Activated CD4-positive, alpha-beta memory T cell treated with anti-CD3 and anti-CD28 coated beads, Interleukin-2, amount 10 ng/mL, durations not matched to agents 7 days and 5 days (primary cell): ENCODE data around the gene RUNDC1. TPM values are rescaled to one million over a fixed set of nuclear protein-coding genes. Genes with fewer than 3 reads are reported as not detected.
"Not testable (repeated sequence)": the region's sequence is repeated elsewhere in the genome, so short reads cannot be mapped to it uniquely, and the experiment has no call there.

Source experiments
- CTCF ChIA-PET: fragments of 350-600 bp; sonication (Branson Sonifier 250); formaldehyde crosslinking; loops from one replicate; lab custom pipeline; 2021; ENCODE audit warnings: antibody characterized with exemption, inconsistent platforms; lab: Charles Lee
- POLR2A ChIA-PET: fragments of 350-600 bp; sonication (Branson Sonifier 250); formaldehyde crosslinking; loops from one replicate; lab custom pipeline; 2021; ENCODE audit warnings: antibody characterized with exemption; lab: Charles Lee
- DNase-seq: peaks from one replicate; pipeline ENCODE4 v3.0.0-alpha.2; 2020
- H3K27ac Mint-ChIP-seq: one replicate; pipeline ENCODE4 v1.8.0; 2021; ENCODE audit warnings: mild to moderate bottlenecking, mixed read lengths
- H3K27me3 Mint-ChIP-seq: one replicate; pipeline ENCODE4 v1.8.0; 2021; ENCODE audit warnings: mixed read lengths
- H3K36me3 Mint-ChIP-seq: one replicate; pipeline ENCODE4 v1.8.0; 2021; ENCODE audit warnings: low read depth, mixed read lengths
- H3K4me1 Mint-ChIP-seq: one replicate; pipeline ENCODE4 v1.8.0; 2021; ENCODE audit warnings: mixed read lengths
- H3K4me3 Mint-ChIP-seq: one replicate; pipeline ENCODE4 v1.8.0; 2021; ENCODE audit warnings: mild to moderate bottlenecking, mixed read lengths
- H3K9me3 Mint-ChIP-seq: one replicate; pipeline ENCODE4 v1.8.0; 2021; ENCODE audit warnings: mixed read lengths
- total RNA-seq, 2 experiments: library from RNA; stranded (reverse); gene quantifications; one replicate each; pipeline ENCODE4 v1.2.3, GENCODE V29; 2021

RUNDC1 gene
- total RNA-seq, 2 experiments from 2014 or later: 17.1 to 17.3 TPM

GRCh38 chr17:42975265-42975664, 5.1 kb upstream of the RUNDC1 start:
- Mint-ChIP-seq H3K36me3 (peaks cover under 1% of the 10 kb centered on the region), H3K4me3 (no peak overlapping the region), H3K4me1 (peaks cover 13% of the 10 kb centered on the region), H3K9me3 (no peaks in the 10 kb centered on the region), H3K27me3 (no peaks in the 10 kb centered on the region), H3K27ac (no peak overlapping the region)
- ChIA-PET CTCF (interaction anchor here (1.1 kb wide), 1 partner anchor 151 kb away, joined by 3 read pairs; the partner anchor contains the start of gene BECN1), POLR2A (no interaction called here)
- DNase-seq: no peak

GRCh38 chr17:42975701-42976100, 4.7 kb upstream of the RUNDC1 start:
- not testable (repeated sequence) for H3K9me3 Mint-ChIP-seq, H3K27me3 Mint-ChIP-seq, H3K36me3 Mint-ChIP-seq, DNase-seq, H3K27ac Mint-ChIP-seq, H3K4me3 Mint-ChIP-seq
- ChIA-PET CTCF (interaction anchor here (0.6 to 1.1 kb wide), 2 partner anchors 9 to 152 kb away, joined by 3 read pairs; partner anchors contain the start of gene BECN1), POLR2A (interaction anchor here (1.2 kb wide), 1 partner anchor 23 kb away, joined by 4 read pairs; the partner anchor contains the start of gene RPL27)
- H3K4me1 Mint-ChIP-seq: peaks cover 14% of the 10 kb centered on the region

DNA sequence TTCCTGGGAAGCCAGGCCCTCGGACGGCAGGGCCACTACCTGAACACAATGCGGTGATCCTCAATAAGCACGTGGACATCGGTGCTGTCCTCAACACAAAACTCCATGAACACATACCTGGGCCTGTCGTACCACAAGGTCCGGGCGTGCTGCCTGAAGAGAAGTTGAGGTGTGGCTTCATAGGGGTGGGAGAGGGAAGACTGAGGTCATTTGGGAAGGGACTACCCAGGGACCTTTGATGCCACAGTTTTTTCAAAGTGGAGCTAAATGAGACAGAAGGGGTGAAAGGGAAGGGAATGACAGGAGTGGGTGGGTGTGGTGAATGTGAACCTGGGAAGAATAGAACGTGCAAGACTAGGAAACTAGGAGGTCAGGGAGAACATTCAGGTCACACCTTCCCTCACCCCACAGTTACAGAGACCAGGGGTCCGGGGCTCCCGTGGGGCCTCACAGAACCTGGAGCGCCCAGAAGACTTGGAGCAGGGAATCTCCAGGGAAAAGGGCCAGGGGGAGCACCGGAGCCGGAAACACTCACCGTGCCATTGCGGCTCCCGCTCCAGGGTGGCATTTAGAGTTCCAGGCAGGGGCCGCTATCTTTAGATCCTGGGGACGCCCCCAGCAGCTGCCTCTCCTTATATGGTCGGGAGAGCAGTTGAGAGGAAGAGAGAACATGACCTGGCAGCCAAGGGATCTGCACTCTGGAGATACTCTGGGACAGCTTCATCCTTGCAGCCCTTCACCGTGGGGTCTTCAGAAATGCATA, 673 bp upstream of the RUNDC1 start, which contains the start of gene PTGES3L:
Gene PTGES3L (minus strand): TSS at position 570 of the 763 bp plus-strand sequence. CDS start 27 bp downstream, at position 543.
- ChIA-PET POLR2A (interaction anchor here (1.7 kb wide), 1 partner anchor 18 kb away, joined by 16 read pairs; the partner anchor contains the start of gene RPL27), CTCF (interaction anchor here (1.3 kb wide), 2 partner anchors 18 to 50 kb away, joined by 3 read pairs; partner anchors contain the start of gene RPL27)
- peaks cover 35% of the 10 kb centered on the region for H3K4me1 Mint-ChIP-seq
- H3K36me3 Mint-ChIP-seq: peaks cover 16% of the 10 kb centered on the region
- DNase-seq: peak; percentile 26
- no peaks in the 10 kb centered on the region for H3K27me3 Mint-ChIP-seq
- H3K9me3 Mint-ChIP-seq: no peaks in the 10 kb centered on the region
- H3K4me3 Mint-ChIP-seq: peak within 1 kb of the TSS; percentile 98
- peak within 1 kb of the TSS; percentile 87 for H3K27ac Mint-ChIP-seq

- CTCF ChIA-PET: interaction anchor here (0.5 to 1.3 kb wide), 3 partner anchors 17 to 402 kb away, joined by 3 to 4 read pairs (median 3); partner anchors contain the start of gene RPL27
- POLR2A ChIA-PET: interaction anchor here (1.0 to 2.3 kb wide), 2 partner anchors 13 to 17 kb away, joined by 3 to 17 read pairs; partner anchors contain the start of gene RPL27
- peak; percentile 74 for DNase-seq
- no peaks in the 10 kb centered on the region for H3K27me3 Mint-ChIP-seq
- no peaks in the 10 kb centered on the region for H3K9me3 Mint-ChIP-seq
- H3K27ac Mint-ChIP-seq: peak overlapping the region; percentile 87
- peak overlapping the region; percentile 98 for H3K4me3 Mint-ChIP-seq
- H3K4me1 Mint-ChIP-seq: peaks cover 41% of the 10 kb centered on the region
- H3K36me3 Mint-ChIP-seq: peaks cover 25% of the 10 kb centered on the region
These were observed 517 bp downstream of the RUNDC1 start for GRCh38 chr17:42980766-42981397.

DNA sequence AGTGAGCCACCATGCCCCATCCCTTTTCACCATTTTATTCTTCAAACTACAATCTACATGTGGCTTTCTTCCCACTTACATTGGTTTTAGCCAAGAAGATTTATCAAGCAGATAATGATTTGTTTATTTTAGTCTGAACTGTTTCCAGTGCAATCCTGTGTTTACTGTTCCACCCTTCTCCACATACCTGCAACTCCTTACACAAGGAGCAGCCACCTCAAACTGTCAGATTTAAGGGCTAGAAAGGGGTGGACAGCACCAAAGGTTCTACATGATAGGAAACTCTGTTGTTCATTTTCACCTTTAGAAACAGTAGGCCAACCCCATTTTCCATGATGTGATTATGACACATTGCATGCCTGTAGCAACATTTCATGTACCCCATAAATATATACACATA, 1.9 kb downstream of the RUNDC1 start:
- Mint-ChIP-seq H3K4me3 (peak overlapping the region; percentile 26), H3K9me3 (no peaks in the 10 kb centered on the region), H3K27ac (no peak overlapping the region), H3K36me3 (peaks cover 34% of the 10 kb centered on the region), H3K4me1 (peaks cover 41% of the 10 kb centered on the region), H3K27me3 (no peaks in the 10 kb centered on the region)
- no peak for DNase-seq
- POLR2A ChIA-PET: interaction anchor here (0.7 to 2.3 kb wide), 2 partner anchors 16 to 19 kb away, joined by 3 to 17 read pairs; partner anchors contain the start of gene RPL27
- CTCF ChIA-PET: interaction anchor here (1.5 kb wide), 1 partner anchor 16 kb away, joined by 5 read pairs; the partner anchor contains the start of gene RPL27

DNA sequence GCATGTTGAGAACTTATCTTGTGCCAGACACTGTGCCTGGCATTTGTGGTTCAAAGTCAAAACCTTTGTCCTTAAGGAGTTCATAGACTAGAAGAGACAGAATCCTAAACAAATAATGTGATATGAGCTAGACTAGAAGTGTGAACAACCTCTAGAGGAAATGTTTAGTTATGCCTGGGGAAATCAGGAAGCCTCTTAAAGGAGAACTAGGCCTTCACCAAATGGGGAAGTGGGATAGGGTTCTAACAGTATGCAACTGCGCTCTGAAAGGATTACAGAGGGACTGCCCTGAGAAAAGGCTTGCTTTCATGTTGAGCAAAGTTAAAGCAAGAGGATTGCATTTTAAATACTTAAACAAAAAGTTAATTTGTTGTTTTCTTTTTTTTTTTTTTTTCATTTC, 4.9 kb downstream of the RUNDC1 start:
- H3K4me1 Mint-ChIP-seq: peaks cover 31% of the 10 kb centered on the region
- no peaks in the 10 kb centered on the region for H3K9me3 Mint-ChIP-seq
- peak overlapping the region; percentile 29 for H3K27ac Mint-ChIP-seq
- H3K27me3 Mint-ChIP-seq: no peaks in the 10 kb centered on the region
- H3K36me3 Mint-ChIP-seq: peaks cover 58% of the 10 kb centered on the region
- DNase-seq: no peak
- no peak overlapping the region for H3K4me3 Mint-ChIP-seq
- CTCF ChIA-PET: interaction anchor here (0.7 to 2.6 kb wide), 2 partner anchors 9 to 13 kb away, joined by 3 to 9 read pairs; partner anchors contain the start of gene RPL27
- POLR2A ChIA-PET: interaction anchor here (0.6 to 4.9 kb wide), 2 partner anchors 13 to 281 kb away, joined by 3 to 15 read pairs; partner anchors contain the start of gene RPL27

- ChIA-PET POLR2A (interaction anchor here (4.9 kb wide), 1 partner anchor 9 kb away, joined by 15 read pairs; the partner anchor contains the start of gene RPL27), CTCF (no interaction called here)
- H3K27ac Mint-ChIP-seq: no peak overlapping the region
- no peaks in the 10 kb centered on the region for H3K27me3 Mint-ChIP-seq
- peaks cover 13% of the 10 kb centered on the region for H3K4me1 Mint-ChIP-seq
- no peak for DNase-seq
- no peaks in the 10 kb centered on the region for H3K9me3 Mint-ChIP-seq
- H3K36me3 Mint-ChIP-seq: peaks cover 71% of the 10 kb centered on the region
- H3K4me3 Mint-ChIP-seq: no peak overlapping the region
These were observed 8.8 kb downstream of the RUNDC1 start for GRCh38 chr17:42989141-42989540.

GRCh38 chr17:42989726-42990652, 9.6 kb downstream of the RUNDC1 start:
- peaks cover 74% of the 10 kb centered on the region for H3K36me3 Mint-ChIP-seq
- CTCF ChIA-PET: no interaction called here

GRCh38 chr17:42991471-42991870, 11.1 kb downstream of the RUNDC1 start:
- Mint-ChIP-seq H3K36me3 (peaks cover 68% of the 10 kb centered on the region), H3K27me3 (no peaks in the 10 kb centered on the region), H3K9me3 (no peaks in the 10 kb centered on the region), H3K27ac (no peak overlapping the region), H3K4me1 (no peaks in the 10 kb centered on the region), H3K4me3 (no peak overlapping the region)
- DNase-seq: no peak
- CTCF ChIA-PET: no interaction called here
- POLR2A ChIA-PET: no interaction called here

More at GRCh38 chr17:42989726-42990652, 9.6 kb downstream of the RUNDC1 start:
- H3K27ac Mint-ChIP-seq: no peak overlapping the region
- no peak overlapping the region for H3K4me3 Mint-ChIP-seq
- DNase-seq: no peak
- POLR2A ChIA-PET: interaction anchor here (4.9 kb wide), 1 partner anchor 8 kb away, joined by 15 read pairs; the partner anchor contains the start of gene RPL27
- no peaks in the 10 kb centered on the region for H3K27me3 Mint-ChIP-seq
- H3K9me3 Mint-ChIP-seq: no peaks in the 10 kb centered on the region
- peaks cover 7% of the 10 kb centered on the region for H3K4me1 Mint-ChIP-seq

DNA sequence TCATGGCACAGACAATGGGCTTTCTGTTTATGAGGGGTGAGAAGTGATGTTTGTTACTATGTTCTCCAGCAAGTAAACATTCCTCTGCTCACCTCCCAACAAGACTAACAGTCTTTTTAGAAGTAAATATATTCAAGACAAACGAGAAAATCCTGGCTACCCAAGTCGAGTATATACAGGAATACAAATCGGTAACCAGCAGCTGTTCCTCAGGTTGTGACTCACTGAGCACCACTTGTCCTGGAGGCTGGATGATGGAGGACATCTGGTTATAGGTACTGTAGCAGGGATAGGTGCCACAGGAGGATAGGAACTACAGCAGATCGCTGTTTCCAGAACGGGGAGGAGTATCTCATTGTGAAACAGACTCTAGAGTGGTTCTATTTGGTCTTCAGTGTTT, 12.5 kb downstream of the RUNDC1 start:
- peaks cover 8% of the 10 kb centered on the region for H3K4me1 Mint-ChIP-seq
- peaks cover 57% of the 10 kb centered on the region for H3K36me3 Mint-ChIP-seq
- ChIA-PET POLR2A (no interaction called here), CTCF (no interaction called here)
- H3K9me3 Mint-ChIP-seq: no peaks in the 10 kb centered on the region
- no peak overlapping the region for H3K4me3 Mint-ChIP-seq
- no peak for DNase-seq
- no peaks in the 10 kb centered on the region for H3K27me3 Mint-ChIP-seq
- H3K27ac Mint-ChIP-seq: no peak overlapping the region

DNA sequence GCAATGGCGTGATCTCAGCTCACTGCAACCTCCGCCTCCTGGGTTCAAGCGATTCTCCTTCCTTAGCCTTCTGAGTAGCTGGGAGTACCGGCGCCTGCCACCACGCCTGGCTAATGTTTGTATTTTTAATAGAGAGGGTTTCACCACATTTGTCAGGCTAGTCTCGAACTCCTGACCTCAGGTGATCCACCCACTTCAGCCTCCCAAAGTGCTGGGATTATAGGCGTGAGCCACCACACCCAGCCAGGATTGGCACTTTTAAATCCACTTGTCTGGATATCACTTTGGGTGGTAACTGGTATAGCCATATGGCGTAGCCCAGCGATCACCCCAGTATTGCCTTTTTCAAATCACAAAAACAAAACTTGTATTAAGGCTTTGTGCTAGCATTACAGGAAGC, 13.5 kb downstream of the RUNDC1 start:
- H3K36me3 Mint-ChIP-seq: peaks cover 55% of the 10 kb centered on the region
- H3K4me1 Mint-ChIP-seq: peaks cover 10% of the 10 kb centered on the region
- CTCF ChIA-PET, H3K9me3 Mint-ChIP-seq, DNase-seq, H3K27ac Mint-ChIP-seq, H3K4me3 Mint-ChIP-seq, POLR2A ChIA-PET, H3K27me3 Mint-ChIP-seq: not testable (repeated sequence)
